GF-D8 (cell line): ENCODE measurements around the gene CARD16.
"Not testable (repeated sequence)": the region's sequence is repeated elsewhere in the genome, so short reads cannot be mapped to it uniquely, and the experiment has no call there.

Source experiments
- DNase-seq: peaks from one replicate; lab custom pipeline; 2025; lab: John Stamatoyannopoulos, UW

CARD16 gene

DNA sequence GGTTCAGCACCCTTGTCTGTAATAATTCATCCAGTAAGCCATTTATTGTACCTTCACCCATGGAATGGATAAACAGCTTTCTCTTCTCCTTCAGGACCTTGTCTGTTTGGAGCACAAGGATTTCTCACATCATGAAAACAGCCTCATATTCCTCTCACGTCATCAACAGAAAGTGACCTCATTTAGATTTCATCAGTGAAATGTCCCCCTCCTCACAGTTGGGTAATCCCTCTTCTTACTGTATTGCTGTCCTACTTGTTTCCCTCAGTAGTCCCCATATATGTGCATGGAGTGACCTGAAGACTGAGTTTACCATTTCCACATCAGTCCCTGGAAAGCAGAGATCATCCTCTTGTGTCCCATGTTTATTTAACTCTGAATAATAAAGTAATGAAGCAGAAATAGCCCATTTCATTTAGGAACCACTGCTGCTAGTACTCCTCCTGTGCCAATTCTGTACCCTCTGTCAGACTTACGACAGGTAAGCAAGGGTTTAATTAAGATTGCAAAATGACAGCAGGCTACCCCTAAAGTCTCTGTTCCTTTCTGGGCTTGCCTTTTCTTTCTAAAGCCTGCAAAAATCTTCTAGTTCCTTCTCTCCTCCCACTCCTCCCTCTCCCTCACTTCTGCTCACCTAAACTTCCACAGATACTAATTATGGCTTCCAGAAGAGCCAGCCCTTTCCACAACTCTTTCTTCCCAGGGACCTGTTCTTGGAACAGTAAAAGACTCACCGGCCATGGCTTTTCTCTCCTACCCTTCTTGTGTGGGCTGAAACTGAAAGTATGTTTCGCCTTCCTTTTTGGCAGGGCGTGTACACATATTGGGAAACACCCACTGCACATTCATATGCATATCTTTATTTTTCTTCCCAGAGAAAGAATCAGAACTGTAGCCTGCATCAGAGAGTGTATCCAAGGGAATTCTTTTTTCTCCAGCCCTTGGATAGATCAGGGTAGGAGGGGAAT, at the start of gene CARD16:
Gene CARD16 (minus strand): TSS at position 779 of the 968 bp plus-strand sequence. CDS start 38 bp downstream, at position 741.
- not testable (repeated sequence) for DNase-seq

DNA sequence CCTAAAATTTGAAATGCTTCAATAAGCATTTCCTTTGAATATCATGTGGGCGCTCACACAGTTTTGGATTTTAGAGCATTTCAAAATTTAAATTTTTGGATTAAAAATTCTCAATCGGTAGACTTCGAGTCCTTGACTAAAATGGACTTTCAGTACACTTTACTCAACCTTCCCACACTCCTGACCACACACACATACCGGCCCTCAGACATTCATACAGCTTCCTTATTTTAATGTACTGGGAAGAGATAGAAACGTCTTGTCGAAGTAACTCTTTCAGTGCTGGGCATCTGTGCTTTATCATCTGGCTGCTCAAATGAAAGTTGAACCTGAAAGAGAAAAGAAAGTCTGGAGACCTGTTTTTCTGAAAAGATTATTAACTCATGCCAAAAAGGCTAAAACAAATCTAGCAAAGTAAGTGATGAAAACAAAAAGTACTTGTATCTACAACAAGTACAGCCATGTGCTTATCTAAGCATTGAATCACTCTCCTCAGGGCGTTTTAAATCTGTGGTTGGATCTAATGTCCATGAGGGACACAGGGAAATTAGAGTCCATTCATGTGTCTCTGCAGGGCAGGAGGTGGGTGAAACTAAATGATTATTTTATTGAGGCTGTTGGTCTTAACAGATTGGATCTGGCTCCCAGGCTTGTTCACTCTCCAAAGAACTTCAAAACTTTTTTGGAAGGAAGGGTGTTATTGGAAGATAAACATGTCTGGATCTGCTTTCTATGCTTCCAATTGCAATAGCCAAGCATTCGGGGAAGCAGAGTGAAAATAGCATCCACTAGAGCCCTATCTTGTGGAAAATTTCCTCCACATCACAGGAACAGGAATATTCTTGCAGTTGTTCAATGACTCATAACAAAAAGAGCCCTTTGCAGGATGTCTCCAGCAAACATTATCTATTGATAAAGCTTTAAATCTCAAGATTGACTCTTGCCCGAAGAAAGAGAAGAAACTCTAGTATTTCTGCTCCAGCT, 47.4 kb upstream of the CARD16 start:
- DNase-seq: no peak

GRCh38 chr11:105081412-105082150, 36.4 kb upstream of the CARD16 start:
- no peak for DNase-seq

GRCh38 chr11:105080171-105080906, 35.2 kb upstream of the CARD16 start:
- not testable (repeated sequence) for DNase-seq

DNA sequence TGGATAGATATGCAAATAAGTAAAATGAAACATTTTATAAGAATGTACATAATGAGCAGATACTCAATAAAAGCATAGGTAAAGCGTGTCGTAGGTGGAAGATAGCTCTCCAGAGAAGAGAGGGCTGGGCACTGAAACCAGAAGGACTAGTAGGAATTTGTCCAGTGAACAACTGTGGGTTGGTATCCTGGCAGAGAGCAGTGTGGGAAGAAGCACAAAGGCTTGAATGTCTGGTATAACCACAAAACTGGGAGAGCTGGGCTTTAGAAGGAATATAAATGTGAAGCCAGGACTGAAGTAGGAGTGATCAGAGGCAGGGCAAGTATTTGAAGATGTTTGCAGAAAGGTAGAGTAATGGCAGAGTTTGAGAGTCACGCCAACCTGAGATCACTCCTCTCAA, 33.1 kb upstream of the CARD16 start:
- DNase-seq: no peak

DNA sequence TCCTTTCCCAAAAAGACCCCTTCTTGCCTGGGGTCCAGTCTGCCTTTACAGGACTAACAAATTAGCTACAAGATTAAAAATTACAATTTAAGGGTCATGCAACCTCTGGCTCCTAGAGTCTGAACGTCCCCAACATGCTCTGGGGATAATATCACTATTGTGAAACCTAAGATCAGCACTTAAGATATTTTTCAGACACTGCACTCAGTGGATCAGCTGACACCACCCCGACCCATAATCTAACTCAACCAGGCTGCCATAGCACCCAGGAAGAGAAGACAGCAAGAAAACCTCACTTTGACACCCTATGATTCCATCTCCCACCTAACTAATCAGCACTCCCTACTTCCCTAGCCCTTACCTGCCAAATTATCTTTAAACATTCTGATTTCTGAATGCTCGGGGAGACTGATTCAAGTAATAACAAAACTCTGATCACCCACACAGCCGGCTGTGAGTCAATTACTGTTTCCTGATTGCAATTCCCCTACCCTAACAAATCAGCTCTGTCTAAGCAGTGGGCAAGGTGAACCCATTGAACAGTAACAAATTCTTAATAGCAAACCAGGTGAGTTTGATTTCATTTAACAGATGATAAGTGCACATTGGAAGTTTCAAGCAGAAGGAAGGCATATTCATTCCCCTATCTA, 32.1 kb upstream of the CARD16 start:
- DNase-seq: not testable (repeated sequence)

- DNase-seq: no peak
Measured at GRCh38 chr11:105074166-105074530, 29.0 kb upstream of the CARD16 start.

GRCh38 chr11:105073456-105074165, 28.5 kb upstream of the CARD16 start:
- DNase-seq: no peak

DNA sequence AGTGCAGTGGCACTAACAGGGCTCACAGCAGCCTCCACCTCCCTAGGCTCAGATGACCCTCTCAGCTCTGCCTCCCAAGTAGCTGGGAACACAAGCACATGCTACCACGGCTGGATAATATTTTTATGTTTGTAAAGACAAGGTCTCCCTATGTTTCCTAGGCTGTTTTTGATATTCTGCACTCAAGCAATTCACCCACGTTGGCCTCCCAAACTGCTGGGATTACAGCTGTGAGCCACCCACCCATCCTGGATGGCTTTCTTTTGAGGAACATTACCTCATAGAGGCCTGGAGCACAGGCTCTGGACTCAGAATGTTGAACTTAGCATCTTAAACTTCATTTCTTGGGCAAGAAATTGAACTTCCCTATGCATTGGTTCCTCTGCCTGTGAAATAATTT, 26.9 kb upstream of the CARD16 start:
- DNase-seq: not testable (repeated sequence)

- no peak for DNase-seq
Measured at GRCh38 chr11:105071089-105071732, 26.1 kb upstream of the CARD16 start.

DNA sequence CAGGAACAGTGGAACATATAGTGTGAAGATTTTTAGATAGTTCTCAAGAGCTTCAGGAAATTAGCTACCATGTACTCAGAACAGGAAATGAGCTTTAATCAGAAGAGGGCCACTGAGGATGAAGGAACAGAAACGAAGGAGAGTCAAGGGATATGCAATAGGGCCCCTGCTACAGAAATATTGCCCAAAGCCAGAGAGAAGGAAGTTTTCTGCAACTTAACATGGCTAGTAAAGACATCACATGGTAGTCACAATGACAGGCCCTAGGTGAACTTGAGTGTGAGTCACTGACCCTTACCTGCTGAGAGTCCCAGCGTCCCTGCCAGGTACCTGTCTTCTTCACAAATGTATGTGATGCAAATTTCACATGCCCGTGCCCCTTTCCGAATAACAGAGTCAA, 25.2 kb upstream of the CARD16 start:
- no peak for DNase-seq

- DNase-seq: not testable (repeated sequence)
Measured at GRCh38 chr11:105069749-105070148, 24.6 kb upstream of the CARD16 start.

- not testable (repeated sequence) for DNase-seq
Measured at GRCh38 chr11:105063245-105063941, 18.3 kb upstream of the CARD16 start.

- DNase-seq: no peak
Measured at GRCh38 chr11:105057432-105057831, 12.3 kb upstream of the CARD16 start.

GRCh38 chr11:105056446-105056845, 11.3 kb upstream of the CARD16 start:
- no peak for DNase-seq

- no peak for DNase-seq
Measured at GRCh38 chr11:105054723-105055493, 9.8 kb upstream of the CARD16 start.

DNA sequence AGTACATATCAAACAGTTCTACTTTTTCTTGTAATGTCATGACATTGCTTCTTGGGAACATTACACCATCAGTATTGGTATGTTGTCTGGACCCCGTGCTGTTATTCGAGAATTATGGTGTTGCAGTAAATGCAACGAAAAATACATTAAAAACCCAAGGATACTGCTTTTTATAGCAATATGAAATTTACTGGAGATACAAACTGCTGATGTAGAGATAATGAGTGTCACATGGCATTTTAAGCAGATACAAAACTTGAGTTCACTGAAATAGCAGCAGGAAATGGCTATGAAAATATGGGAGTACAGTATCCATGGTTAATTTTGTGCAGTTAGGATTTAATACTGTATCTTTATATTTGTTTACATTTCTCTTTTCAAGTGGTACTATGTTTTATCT, 7.4 kb upstream of the CARD16 start:
- DNase-seq: no peak

DNA sequence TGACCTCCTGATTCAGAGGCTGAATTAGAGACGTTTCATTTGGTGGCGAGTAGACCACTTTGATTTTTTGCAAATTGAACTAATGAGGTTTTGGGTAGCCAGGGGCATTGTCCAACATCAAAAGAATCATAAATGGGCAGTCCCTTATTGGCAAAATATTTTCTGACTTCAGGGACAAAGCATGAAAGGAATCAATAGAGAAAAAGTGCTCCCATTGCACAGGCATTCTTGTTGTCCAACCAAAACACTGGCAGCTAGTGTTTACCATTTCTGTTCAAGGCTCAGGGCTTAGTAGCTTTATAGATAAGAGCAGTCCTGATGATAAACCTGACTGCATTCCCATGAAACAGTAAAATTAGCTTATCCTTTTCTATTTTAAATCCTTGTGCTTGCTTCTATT, 6.4 kb upstream of the CARD16 start:
- DNase-seq: no peak
